ENCODE data around the gene NDUFA11.

Gene NDUFA11

GRCh38 chr19:5932146-5932545 lies 28.6 kb upstream of the NDUFA11 start:
- no peak for DNase-seq

DNA sequence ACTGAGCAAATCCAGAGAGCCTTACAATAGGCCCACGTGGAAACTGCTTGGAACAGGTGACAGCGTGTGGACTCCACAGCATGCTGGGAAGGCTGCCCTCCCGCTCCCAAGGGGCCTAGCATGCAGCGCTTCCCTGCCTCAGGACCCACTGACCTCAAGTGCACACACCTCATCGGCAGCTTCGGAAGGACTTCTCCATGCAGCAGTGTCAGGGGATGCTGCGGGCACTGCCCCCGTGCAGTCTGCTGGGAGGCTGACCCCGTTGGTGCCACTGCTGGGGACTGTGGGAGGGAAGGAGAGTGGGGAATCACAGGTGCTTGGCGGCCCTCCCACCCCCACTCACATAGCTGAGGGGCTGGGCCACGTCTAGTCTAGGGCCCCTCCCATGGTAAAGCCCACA lies 27.7 kb upstream of the NDUFA11 start:
- no peak for DNase-seq

- DNase-seq: no peak
Measured at GRCh38 chr19:5929625-5930024, 26.0 kb upstream of the NDUFA11 start.

GRCh38 chr19:5929179-5929578 lies 25.6 kb upstream of the NDUFA11 start:
- no peak for DNase-seq

- no peak for DNase-seq
Measured at GRCh38 chr19:5927441-5927821, 23.8 kb upstream of the NDUFA11 start.

GRCh38 chr19:5926641-5927440 lies 23.3 kb upstream of the NDUFA11 start:
- no peak for DNase-seq

GRCh38 chr19:5925830-5926427 lies 22.3 kb upstream of the NDUFA11 start:
- DNase-seq: no peak

DNA sequence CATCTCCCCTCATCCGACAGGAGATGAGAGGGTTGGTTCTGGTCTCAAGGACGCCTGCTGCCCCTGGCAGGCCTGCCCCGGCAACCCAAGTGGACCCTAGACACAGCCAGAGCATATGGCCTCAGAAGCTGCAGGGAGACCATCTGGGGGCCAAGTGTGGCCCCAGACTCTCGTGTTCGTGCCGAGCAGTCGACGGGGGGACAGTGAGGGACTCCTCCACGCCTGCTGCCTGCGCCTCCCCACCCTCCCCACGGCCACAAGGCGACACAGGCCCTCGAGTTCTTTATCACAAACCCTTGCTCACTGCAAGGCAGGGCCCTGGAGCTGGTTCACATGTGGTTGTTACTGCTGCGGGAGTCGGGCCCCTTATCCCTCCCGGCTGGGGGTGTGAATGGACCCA lies 19.8 kb upstream of the NDUFA11 start:
- DNase-seq: no peak

- no peak for DNase-seq
Measured at GRCh38 chr19:5922161-5922545, 18.6 kb upstream of the NDUFA11 start.

- DNase-seq: no peak
Measured at GRCh38 chr19:5921516-5922160, 18.0 kb upstream of the NDUFA11 start.

- no peak for DNase-seq
Measured at GRCh38 chr19:5918463-5919079, 15.0 kb upstream of the NDUFA11 start.

- DNase-seq: no peak
Measured at GRCh38 chr19:5917431-5918107, 14.0 kb upstream of the NDUFA11 start.

DNA sequence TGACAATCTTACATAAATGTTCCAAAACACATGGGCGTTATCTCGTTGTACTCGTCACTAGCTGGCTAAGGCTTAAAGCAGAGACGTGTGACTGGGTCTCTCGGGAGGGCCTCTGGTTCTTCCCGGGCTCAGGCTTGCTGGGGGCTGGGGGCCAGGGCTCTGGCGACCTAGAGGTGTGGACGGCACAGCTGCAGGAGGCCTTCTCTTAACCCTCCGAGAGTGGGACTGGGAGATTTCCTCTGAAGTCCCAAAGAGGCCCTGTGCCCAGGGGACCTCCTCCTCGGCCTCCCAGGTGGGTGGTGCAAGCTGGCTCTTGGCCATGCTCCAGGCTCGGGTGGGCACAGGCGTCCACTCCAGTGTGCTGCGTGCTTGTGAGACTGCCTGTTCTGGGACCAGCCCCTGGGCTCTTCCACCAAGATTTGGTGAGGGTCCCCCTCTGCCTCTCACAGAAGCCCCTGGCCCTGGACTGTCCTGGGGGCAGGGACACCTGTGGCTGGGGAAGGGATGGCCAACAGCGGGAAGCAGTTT lies 12.7 kb upstream of the NDUFA11 start:
- no peak for DNase-seq

- no peak for DNase-seq
Measured at GRCh38 chr19:5915782-5916165, 12.2 kb upstream of the NDUFA11 start.

DNA sequence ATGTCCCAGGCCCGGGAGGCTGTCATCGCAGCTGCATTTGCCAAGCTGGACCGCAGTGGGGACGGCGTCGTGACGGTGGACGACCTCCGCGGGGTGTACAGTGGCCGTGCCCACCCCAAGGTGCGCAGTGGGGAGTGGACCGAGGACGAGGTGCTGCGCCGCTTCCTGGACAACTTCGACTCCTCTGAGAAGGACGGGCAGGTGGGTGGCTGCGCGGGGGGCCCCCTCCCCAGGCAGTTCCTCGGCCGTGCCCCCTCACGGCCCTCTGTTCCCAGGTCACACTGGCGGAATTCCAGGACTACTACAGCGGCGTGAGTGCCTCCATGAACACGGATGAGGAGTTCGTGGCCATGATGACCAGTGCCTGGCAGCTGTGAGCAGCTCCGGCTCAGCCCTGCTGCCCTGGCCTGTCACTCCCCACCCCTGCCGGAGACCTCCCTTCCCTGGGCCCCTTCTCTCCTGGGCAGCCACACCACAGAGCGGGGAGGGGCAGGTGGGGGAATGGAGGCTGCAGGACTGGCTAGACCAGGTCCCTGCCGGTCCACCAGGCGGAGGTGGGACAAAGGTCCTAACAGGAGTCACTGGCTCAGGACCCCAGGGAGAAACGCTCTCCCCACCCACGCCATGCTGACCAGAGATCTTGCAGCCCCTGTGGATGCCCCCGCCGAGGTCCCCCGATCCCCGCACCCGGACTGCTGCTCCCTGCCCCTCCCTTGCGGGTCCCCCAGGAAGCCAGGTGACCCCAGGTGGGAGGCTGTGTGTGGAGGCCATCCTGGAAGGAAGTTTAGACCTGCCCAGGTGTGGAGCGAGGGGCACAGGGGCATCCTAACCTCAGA lies 11.6 kb upstream of the NDUFA11 start:
- DNase-seq: no peak

GRCh38 chr19:5914358-5914774 lies 10.8 kb upstream of the NDUFA11 start:
- no peak for DNase-seq

GRCh38 chr19:5913739-5914357 lies 10.3 kb upstream of the NDUFA11 start, which contains the start of gene CAPS:
Gene CAPS (plus strand): TSS chr19:5914254. CDS start chr19:5914407, 153 bp downstream.
- no peak for DNase-seq

DNA sequence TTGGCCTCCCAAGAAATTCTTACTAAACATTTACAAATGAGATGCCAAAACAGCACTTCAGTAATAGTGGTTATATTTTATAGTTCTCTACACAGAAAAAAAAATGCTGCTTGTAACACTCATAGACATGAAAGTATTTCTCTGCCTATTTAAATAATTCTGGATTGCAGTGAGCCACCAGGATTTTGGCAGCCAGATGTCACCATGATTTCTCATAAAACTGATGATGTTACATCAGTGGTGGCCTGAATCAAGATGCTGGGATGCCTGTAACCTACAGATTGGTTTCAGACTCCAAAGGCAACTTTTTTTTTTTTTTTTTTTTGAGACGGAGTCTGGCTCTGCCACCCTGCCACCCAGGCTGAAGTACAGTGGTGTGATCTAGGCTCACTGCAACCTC lies 7.8 kb upstream of the NDUFA11 start:
- no peak for DNase-seq

- no peak for DNase-seq
Measured at GRCh38 chr19:5910638-5910907, 7.0 kb upstream of the NDUFA11 start.

GRCh38 chr19:5908773-5909442 lies 5.3 kb upstream of the NDUFA11 start:
- peak in 1 of 3 donors; percentile 17 for DNase-seq

DNA sequence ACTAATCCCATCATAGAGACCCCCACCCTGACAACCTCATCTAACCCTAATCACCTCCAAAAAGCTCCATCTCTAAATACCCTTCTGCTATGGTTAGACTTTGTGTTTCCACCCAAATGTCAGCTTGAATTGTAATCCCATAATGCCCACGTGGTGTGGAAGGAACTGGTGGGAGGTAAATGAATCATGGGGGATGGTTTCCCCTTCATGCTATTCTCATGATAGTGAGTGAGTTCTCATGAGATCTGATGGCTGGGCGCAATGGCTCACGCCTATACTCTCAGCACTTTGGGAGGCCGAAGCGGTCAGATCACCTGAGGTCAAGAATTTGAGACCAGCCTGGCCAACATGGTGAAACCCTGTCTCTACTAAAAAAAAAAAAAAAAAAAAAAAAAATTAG lies 3.7 kb upstream of the NDUFA11 start:
- DNase-seq: peak; percentile 68 to 77 (median 76)

Data from suppressor macrophage treated with lipopolysaccharide for 1 hour (primary cell).